ENCODE data around the gene EGFR.

DNA sequence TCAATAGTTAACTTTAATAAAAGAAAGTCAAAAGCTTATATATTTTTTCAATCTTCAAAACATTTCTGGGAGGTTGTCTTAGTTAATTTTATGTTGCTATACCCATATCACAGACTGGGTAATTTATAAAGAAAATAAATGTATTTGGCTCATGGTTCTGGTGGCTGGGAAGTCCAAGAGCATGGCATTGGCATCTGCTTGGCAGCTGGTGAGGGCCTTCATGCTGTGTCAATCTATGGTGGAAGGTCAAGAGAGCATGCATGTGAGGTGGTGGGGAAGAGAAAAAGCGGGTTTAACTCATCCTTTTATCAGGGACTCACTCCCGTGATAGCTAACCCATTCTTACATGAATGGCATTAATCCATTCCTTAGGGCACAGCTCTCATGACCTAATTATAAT is 119.8 kb downstream of the EGFR start:
- TF ChIP-seq, protein P1, sequence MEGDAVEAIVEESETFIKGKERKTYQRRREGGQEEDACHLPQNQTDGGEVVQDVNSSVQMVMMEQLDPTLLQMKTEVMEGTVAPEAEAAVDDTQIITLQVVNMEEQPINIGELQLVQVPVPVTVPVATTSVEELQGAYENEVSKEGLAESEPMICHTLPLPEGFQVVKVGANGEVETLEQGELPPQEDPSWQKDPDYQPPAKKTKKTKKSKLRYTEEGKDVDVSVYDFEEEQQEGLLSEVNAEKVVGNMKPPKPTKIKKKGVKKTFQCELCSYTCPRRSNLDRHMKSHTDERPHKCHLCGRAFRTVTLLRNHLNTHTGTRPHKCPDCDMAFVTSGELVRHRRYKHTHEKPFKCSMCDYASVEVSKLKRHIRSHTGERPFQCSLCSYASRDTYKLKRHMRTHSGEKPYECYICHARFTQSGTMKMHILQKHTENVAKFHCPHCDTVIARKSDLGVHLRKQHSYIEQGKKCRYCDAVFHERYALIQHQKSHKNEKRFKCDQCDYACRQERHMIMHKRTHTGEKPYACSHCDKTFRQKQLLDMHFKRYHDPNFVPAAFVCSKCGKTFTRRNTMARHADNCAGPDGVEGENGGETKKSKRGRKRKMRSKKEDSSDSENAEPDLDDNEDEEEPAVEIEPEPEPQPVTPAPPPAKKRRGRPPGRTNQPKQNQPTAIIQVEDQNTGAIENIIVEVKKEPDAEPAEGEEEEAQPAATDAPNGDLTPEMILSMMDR (IDR thresholded peaks at IDR 0.05; ENCODE audit: poor library complexity) = no peak
- no peak for TF ChIP-seq EZH2 (IDR thresholded peaks at IDR 0.05; ENCODE audit: borderline replicate concordance)

Data from hepatocyte (in vitro differentiated cells).